ENCODE data around the gene CELF2. TPM values are rescaled to one million over a fixed set of nuclear protein-coding genes. Genes with fewer than 3 reads are reported as not detected.

The CELF2 gene
- total RNA-seq, 1 donor from 2014 or later = 54.3 TPM

GRCh38 chr10:11282661-11283060 is 265.0 kb downstream of the CELF2 start:
- no peak for TF ChIP-seq POLR2AphosphoS5 (IDR thresholded peaks at IDR 0.05; ENCODE audit: insufficient read depth in 1 of 2, low read depth in 1 of 2)
- H3K36me3 ChIP-seq = peaks cover 0 to 7% of the 10 kb centered on the region in 2 donors

GRCh38 chr10:11284291-11285085 is 266.8 kb downstream of the CELF2 start:
- H3K36me3 ChIP-seq = peaks cover 0 to 7% of the 10 kb centered on the region in 2 donors
- intact Hi-C loops (cut with DNase I) = no loop called here
- TF ChIP-seq CTCF (IDR thresholded peaks at IDR 0.05) (no peak), POLR2AphosphoS5 (IDR thresholded peaks at IDR 0.05; ENCODE audit: insufficient read depth in 1 of 2, low read depth in 1 of 2) (no peak), POLR2A (IDR thresholded peaks at IDR 0.05) (no peak)
- H3K27me3 ChIP-seq = no peaks in the 10 kb centered on the region
- H3K4me3 ChIP-seq = no peak overlapping the region
- peak in 1 of 2 donors; percentile 60 for DNase-seq (ENCODE audit: extremely low spot score in 2 of 2)
- no peaks in the 10 kb centered on the region for H3K4me1 ChIP-seq
- no peaks in the 10 kb centered on the region for H3K9me3 ChIP-seq
- no peak overlapping the region for H3K27ac ChIP-seq

More at GRCh38 chr10:11282661-11283060, 265.0 kb downstream of the CELF2 start:
- Histone ChIP-seq H3K9me3 (no peaks in the 10 kb centered on the region), H3K27ac (no peak overlapping the region), H3K4me3 (no peak overlapping the region), H3K4me1 (no peaks in the 10 kb centered on the region), H3K27me3 (no peaks in the 10 kb centered on the region)
- DNase-seq (ENCODE audit: extremely low spot score in 2 of 2) = no peak
- intact Hi-C loops (cut with DNase I) = no loop called here

- Histone ChIP-seq H3K9me3 (no peaks in the 10 kb centered on the region), H3K27me3 (no peaks in the 10 kb centered on the region), H3K4me3 (no peak overlapping the region), H3K4me1 (no peaks in the 10 kb centered on the region), H3K36me3 (peaks cover 0 to 4% of the 10 kb centered on the region in 2 donors), H3K27ac (no peak overlapping the region)
- DNase-seq (ENCODE audit: extremely low spot score in 2 of 2) = peak in 1 of 2 donors; percentile 49
- intact Hi-C loops (cut with DNase I) = no loop called here
- TF ChIP-seq POLR2A (IDR thresholded peaks at IDR 0.05) (no peak), POLR2AphosphoS5 (IDR thresholded peaks at IDR 0.05; ENCODE audit: insufficient read depth in 1 of 2, low read depth in 1 of 2) (no peak), CTCF (IDR thresholded peaks at IDR 0.05) (no peak)
Measured at GRCh38 chr10:11285171-11285570, 267.5 kb downstream of the CELF2 start.

- H3K27me3 ChIP-seq = no peaks in the 10 kb centered on the region
- no peaks in the 10 kb centered on the region for H3K4me1 ChIP-seq
- intact Hi-C loops (cut with DNase I) = no loop called here
- no peak overlapping the region for H3K4me3 ChIP-seq
- no peaks in the 10 kb centered on the region for H3K9me3 ChIP-seq
- H3K36me3 ChIP-seq = no peaks in the 10 kb centered on the region
- peak; percentile 9 to 79 for DNase-seq (ENCODE audit: extremely low spot score in 2 of 2)
- TF ChIP-seq POLR2AphosphoS5 (IDR thresholded peaks at IDR 0.05; ENCODE audit: insufficient read depth in 1 of 2, low read depth in 1 of 2) (no peak), POLR2A (IDR thresholded peaks at IDR 0.05) (no peak), CTCF (IDR thresholded peaks at IDR 0.05) (no peak)
- no peak overlapping the region for H3K27ac ChIP-seq
Measured at GRCh38 chr10:11286261-11286852, 268.7 kb downstream of the CELF2 start.

GRCh38 chr10:11288302-11288701 is 270.6 kb downstream of the CELF2 start:
- no peaks in the 10 kb centered on the region for H3K36me3 ChIP-seq
- intact Hi-C loops (cut with DNase I) = no loop called here
- no peak overlapping the region for H3K4me3 ChIP-seq
- no peaks in the 10 kb centered on the region for H3K9me3 ChIP-seq
- no peaks in the 10 kb centered on the region for H3K27me3 ChIP-seq
- TF ChIP-seq POLR2AphosphoS5 (IDR thresholded peaks at IDR 0.05; ENCODE audit: insufficient read depth in 1 of 2, low read depth in 1 of 2) (no peak), POLR2A (IDR thresholded peaks at IDR 0.05) (no peak), CTCF (IDR thresholded peaks at IDR 0.05) (no peak)
- H3K27ac ChIP-seq = no peak overlapping the region
- peak in 1 of 2 donors; percentile 25 for DNase-seq (ENCODE audit: extremely low spot score in 2 of 2)
- H3K4me1 ChIP-seq = no peaks in the 10 kb centered on the region

All from vagina (tissue), 2 donors.